Measurements from ENCODE around the gene NHS.

GRCh38 chrX:17567821-17568220 lies 192.8 kb downstream of the NHS start:
- TF ChIP-seq POLR2AphosphoS5 (IDR thresholded peaks at IDR 0.05; ENCODE audit: low read depth, low read length) (no peak), REST (IDR thresholded peaks at IDR 0.05; ENCODE audit: insufficient read depth in 1 of 2, low read depth in 2 of 2, low read length in 2 of 2) (no peak), TAF1 (IDR thresholded peaks at IDR 0.05; ENCODE audit: borderline replicate concordance, insufficient read depth, low read length) (no peak), SIN3A (IDR thresholded peaks at IDR 0.05; ENCODE audit: borderline replicate concordance, insufficient read depth, low read length) (no peak)

Data from PFSK-1 (cell line).